Nucleus accumbens (tissue), 56 donors: ENCODE data around the gene ENKUR.
"Not testable (repeated sequence)": the region's sequence is repeated elsewhere in the genome, so short reads cannot be mapped to it uniquely, and the experiment has no call there.

Experiments used
- DNase-seq, 56 donors: peaks; one replicate each; lab custom pipeline; 2025; lab: John Stamatoyannopoulos, UW

Gene ENKUR

GRCh38 chr10:25026463-25026862 lies 10.5 kb upstream of the ENKUR start:
- DNase-seq: no peak

GRCh38 chr10:25024528-25024927 lies 8.6 kb upstream of the ENKUR start:
- DNase-seq: no peak

- DNase-seq: no peak
These were observed 7.3 kb upstream of the ENKUR start for GRCh38 chr10:25023278-25023677.

- DNase-seq: no peak
These were observed 2.7 kb upstream of the ENKUR start for GRCh38 chr10:25018703-25019102.

GRCh38 chr10:25017661-25018060 lies 1.7 kb upstream of the ENKUR start:
- no peak for DNase-seq

GRCh38 chr10:25017154-25017590 lies 1.2 kb upstream of the ENKUR start:
- peak in 18 of 56 donors; percentile 2 to 73 (median 32) for DNase-seq

- peak; percentile 65 to 99 (median 97) for DNase-seq
These were observed 607 bp upstream of the ENKUR start, which contains the start of gene THNSL1 for GRCh38 chr10:25016376-25017153. TSS of gene THNSL1 (plus strand) at chr10:25016612. CDS start at chr10:25023224, 6,612 bp downstream.

- DNase-seq: no peak
These were observed 1.4 kb downstream of the ENKUR start for GRCh38 chr10:25014579-25014978.

GRCh38 chr10:25011591-25011990 lies 4.4 kb downstream of the ENKUR start:
- DNase-seq: not testable (repeated sequence)

GRCh38 chr10:24998044-24998443 lies 17.9 kb downstream of the ENKUR start:
- DNase-seq: no peak

- DNase-seq: no peak
These were observed 20.9 kb downstream of the ENKUR start for GRCh38 chr10:24995072-24995471.

GRCh38 chr10:24993237-24993958 lies 22.6 kb downstream of the ENKUR start:
- DNase-seq: no peak

GRCh38 chr10:24992512-24993133 lies 23.3 kb downstream of the ENKUR start:
- no peak for DNase-seq

GRCh38 chr10:24991298-24991697 lies 24.7 kb downstream of the ENKUR start:
- no peak for DNase-seq

GRCh38 chr10:24989867-24990266 lies 26.1 kb downstream of the ENKUR start:
- DNase-seq: no peak

- DNase-seq: peak in 10 of 56 donors; percentile 5 to 35 (median 14)
These were observed 26.9 kb downstream of the ENKUR start for GRCh38 chr10:24988831-24989640.

GRCh38 chr10:24984906-24985305 lies 31.1 kb downstream of the ENKUR start:
- no peak for DNase-seq

GRCh38 chr10:24983946-24984345 lies 32.0 kb downstream of the ENKUR start:
- no peak for DNase-seq

GRCh38 chr10:24983130-24983529 lies 32.8 kb downstream of the ENKUR start:
- DNase-seq: no peak

- no peak for DNase-seq
These were observed 33.4 kb downstream of the ENKUR start for GRCh38 chr10:24982319-24983112.
